Stimulated activated naive CD8-positive, alpha-beta T cell treated with anti-CD3 and anti-CD28 coated beads, Interleukin-15, Interleukin-2, amounts not matched to agents 100 U/mL and 50 U/mL, for 24 hours (primary cell): Measurements from ENCODE around the gene PREPL.
"Not testable (repeated sequence)": the region's sequence is repeated elsewhere in the genome, so short reads cannot be mapped to it uniquely, and the experiment has no call there.

ENCODE experiments used
- ATAC-seq: fragments of 150-1000 bp; cut with Tn5 transposase; one replicate; pipeline ENCODE4 v1.10.0; 2021
- DNase-seq: peaks from one replicate; pipeline ENCODE4 v3.0.0; 2021

The PREPL gene

GRCh38 chr2:44348400-44348799 lies 12.9 kb downstream of the PREPL start:
- ATAC-seq (no peak), DNase-seq (no peak)

DNA sequence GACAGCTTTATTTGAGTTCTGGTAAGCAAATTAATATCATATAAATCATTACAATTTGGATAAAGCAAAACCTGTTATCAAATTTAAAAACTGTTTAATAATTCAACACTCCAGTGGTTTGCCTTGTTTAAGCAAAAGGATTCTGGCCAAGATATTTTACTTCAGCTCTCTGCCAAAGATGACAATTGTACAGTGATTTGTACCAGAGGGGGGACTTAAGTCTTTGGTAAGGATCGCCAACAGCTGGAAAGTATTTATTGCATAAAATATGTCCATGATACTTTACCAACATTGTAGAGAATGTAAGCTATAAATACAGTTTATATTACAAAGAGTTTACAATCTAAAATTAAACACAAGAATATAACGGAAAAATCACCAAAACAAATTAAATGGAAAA lies 13.8 kb downstream of the PREPL start:
- no peak for DNase-seq
- ATAC-seq = no peak

GRCh38 chr2:44342854-44343253 lies 18.4 kb downstream of the PREPL start:
- ATAC-seq (no peak), DNase-seq (no peak)

DNA sequence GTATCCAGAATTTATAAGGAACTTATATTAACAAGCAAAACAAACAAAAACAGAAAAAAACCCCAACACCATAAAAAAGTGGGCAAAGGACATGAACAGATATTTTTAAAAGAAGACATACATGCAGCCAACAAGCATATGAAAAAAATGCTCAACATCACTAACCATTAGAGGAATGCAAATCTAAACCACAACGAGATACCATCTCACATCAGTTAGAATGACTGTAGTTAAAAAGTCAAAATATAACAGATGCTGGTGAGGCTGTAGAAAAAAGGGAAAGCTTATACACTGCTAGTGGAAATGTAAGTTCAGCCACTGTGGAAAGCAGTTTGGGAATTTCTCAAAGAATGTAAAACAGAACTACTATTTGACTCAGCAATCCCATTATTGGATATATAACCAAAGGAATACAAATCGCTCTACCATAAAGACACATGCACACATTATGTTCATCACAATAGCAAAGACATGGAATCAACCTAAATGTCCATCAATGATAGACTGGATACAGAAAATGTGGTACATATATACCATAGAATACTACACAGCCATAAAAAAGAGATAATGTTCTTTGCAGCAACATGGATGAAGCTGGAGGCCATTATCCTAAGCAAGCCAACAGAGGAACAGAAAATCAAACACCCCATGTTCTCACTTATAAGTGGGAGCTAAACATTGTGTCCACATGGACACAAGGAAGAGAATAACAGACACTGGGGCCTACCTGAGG lies 25.3 kb downstream of the PREPL start:
- DNase-seq (no peak), ATAC-seq (no peak)

- ATAC-seq (no peak), DNase-seq (no peak)
Measured at GRCh38 chr2:44333994-44334393, 27.3 kb downstream of the PREPL start.

GRCh38 chr2:44330801-44331200 lies 30.5 kb downstream of the PREPL start:
- DNase-seq (no peak), ATAC-seq (no peak)

- DNase-seq (no peak), ATAC-seq (no peak)
Measured at GRCh38 chr2:44329343-44329742, 32.0 kb downstream of the PREPL start.

DNA sequence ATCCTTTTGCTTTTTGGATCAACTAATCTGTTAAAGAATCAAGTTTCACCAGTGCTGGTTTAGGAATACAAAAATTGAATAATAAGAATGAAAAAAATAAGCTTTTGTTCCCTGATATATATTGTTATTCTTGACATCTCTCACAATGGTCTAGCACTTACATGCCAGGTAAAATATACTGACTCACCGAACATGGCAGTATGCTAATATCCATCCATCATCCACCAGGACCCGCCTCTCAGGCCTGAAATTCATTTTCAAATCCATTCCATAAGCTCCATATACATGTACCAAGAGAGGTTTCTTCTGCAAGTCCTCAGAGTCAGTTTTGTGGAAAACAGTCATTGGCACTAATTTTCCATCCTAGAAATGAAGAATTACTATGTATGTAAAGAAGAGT lies 32.5 kb downstream of the PREPL start:
- ATAC-seq = no peak

DNA sequence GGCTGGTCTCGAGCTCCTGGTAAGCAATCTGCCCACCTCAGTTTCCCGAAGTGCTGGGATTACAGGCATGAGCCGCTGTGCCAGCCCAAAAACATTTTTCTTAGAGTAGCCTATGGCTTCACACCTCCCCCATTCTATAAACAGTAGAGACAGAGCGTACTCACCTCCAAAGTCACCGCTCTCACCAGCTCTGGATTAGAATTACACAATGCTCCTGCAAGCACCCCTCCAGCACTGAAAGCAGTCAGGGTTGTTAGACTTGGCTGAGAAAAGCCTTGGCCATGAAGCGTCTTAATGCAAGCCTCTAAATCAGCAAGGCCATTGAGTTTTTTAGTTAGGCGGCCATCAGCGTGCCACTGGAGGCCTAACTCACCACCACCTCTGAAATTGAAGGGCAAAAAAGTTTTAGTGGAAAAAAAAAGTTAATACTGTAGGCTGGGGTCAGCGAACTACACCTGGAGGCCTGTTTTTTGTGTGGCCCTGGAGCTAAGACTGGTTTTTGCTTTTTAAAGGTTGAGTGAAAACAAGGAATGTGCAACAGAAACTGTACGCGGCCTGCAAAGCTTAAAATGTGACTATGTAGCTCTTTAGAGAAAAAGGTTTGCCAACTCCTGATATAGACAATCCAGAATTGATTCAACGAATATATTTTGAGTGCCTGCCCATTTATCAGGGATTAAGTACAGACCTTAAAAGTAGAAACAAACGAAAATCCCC lies 34.6 kb downstream of the PREPL start:
- ATAC-seq (no peak), DNase-seq (no peak)

More for the DNA sequence above, 32.5 kb downstream of the PREPL start:
- no peak for DNase-seq

- no peak for ATAC-seq
- no peak for DNase-seq
Measured at GRCh38 chr2:44325897-44326296, 35.4 kb downstream of the PREPL start.

GRCh38 chr2:44324971-44325426 lies 36.3 kb downstream of the PREPL start:
- DNase-seq (no peak), ATAC-seq (no peak)

DNA sequence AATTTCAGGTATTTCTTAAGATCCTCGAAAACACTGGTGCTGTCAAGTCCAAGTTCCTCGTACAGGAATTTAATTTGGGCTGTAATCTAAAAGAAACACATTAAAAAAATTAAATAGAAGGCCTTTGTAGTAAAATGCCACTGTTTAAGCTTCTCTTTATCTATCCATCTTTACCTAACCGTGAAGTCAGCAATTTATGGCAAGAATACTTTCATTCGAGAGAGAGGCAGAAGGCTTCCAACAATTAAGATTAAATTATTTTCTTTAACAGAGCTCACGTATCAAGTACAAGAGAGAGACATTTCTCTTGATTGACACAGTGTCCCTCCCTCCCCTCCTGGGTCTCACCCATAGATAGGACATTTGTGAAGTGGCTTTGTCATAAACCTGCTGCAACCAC lies 39.9 kb downstream of the PREPL start:
- ATAC-seq (no peak), DNase-seq (no peak)

- ATAC-seq (no peak), DNase-seq (no peak)
Measured at GRCh38 chr2:44320832-44321231, 40.5 kb downstream of the PREPL start.

- no peak for DNase-seq
Measured at GRCh38 chr2:44315945-44316344, 45.3 kb downstream of the PREPL start.

DNA sequence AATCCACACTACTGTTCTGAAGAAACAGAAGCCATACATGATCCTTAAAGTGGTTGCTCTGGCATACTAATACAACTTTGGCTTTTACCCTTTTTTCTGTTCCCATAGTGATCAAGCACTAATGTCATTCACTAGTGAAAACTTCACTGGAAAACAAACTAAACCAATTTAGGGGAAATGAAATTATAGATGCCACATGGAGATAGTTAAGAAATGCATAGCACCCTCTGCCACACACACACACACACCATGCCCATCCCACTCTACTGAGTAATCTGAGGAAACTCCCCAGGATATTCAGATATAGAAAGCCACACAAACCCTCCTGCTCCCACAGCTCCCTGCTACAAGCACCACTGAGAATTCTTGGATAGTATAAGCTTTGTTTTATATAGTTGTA lies 46.9 kb downstream of the PREPL start:
- ATAC-seq = no peak
- DNase-seq = no peak

More at GRCh38 chr2:44315945-44316344, 45.3 kb downstream of the PREPL start:
- ATAC-seq = no peak

- DNase-seq = no peak
- no peak for ATAC-seq
Measured at GRCh38 chr2:44310287-44310686, 51.0 kb downstream of the PREPL start.

DNA sequence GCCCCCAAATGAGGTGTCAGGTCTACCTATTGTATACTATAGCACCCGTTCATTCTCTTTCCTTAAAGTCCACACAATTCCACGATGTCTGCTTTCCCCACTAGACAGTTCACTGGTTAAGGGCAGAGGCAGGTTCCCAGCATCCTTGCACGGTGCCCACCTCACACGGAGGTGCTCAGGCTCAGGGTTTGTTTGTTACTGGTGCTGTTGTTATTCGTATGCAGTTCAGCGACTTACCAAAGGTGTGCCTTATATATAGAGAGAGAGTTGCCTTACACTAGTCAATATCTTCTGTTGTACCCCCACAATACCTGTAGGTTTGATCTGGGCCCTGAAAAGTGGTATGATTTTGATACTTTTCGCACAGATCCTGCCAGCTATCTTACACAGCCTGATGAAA lies 55.4 kb downstream of the PREPL start:
- DNase-seq (no peak), ATAC-seq (no peak)

GRCh38 chr2:44304258-44304657 lies 57.0 kb downstream of the PREPL start:
- ATAC-seq = no peak
- no peak for DNase-seq

- ATAC-seq, DNase-seq: not testable (repeated sequence)
Measured at GRCh38 chr2:44303766-44304165, 57.5 kb downstream of the PREPL start.

DNA sequence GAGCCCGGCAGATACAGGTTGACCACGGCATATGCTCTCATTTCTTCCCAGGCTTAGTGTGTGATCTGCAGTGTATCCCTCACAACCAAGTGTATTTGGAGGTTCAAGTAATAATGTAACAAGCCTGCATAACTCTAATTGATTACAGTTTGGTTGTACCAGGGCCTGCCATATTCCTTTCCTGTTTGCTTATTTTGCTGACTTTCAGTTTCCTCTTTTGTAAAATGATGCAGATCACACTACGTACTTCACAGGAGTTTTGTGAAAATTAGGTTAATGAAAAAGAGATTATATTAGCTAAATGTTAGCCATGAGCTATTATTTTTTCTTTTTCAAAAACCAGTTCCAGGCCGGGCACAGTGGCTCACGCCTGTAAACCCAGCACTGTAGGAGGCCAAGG lies 60.2 kb downstream of the PREPL start:
- ATAC-seq (no peak), DNase-seq (no peak)

DNA sequence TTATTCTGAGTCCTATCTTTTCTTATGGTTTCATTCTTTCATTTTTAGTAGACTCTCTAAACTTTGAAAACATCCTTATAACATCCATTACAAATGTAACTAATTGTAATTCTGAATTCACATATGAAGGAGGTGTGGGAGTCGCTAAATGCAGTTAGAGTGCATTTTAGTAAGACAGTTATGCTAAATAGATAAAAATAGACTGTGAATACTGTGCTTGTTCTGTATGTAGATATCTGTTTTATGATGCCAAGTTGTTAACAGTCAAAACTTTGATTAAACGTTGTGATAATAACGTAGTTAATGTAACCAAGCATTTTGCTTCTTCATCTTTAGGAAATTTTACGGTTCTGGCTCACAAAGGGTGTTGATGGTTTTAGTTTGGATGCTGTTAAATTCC lies 61.7 kb downstream of the PREPL start:
- ATAC-seq = no peak
- no peak for DNase-seq

- ATAC-seq = no peak
- no peak for DNase-seq
Measured at GRCh38 chr2:44297431-44297830, 63.9 kb downstream of the PREPL start.

GRCh38 chr2:44296653-44297052 lies 64.6 kb downstream of the PREPL start:
- DNase-seq (no peak), ATAC-seq (no peak)
